Germinal center (tissue), 1 donor: ENCODE measurements around the gene ERVH48-1.
"Not testable (repeated sequence)": the region's sequence is repeated elsewhere in the genome, so short reads cannot be mapped to it uniquely, and the experiment has no call there.

Experiments
- DNase-seq: peaks from one replicate; pipeline ENCODE4 v3.0.0; 2012; ENCODE audit warnings: mixed read lengths, low spot score

The ERVH48-1 gene

DNA sequence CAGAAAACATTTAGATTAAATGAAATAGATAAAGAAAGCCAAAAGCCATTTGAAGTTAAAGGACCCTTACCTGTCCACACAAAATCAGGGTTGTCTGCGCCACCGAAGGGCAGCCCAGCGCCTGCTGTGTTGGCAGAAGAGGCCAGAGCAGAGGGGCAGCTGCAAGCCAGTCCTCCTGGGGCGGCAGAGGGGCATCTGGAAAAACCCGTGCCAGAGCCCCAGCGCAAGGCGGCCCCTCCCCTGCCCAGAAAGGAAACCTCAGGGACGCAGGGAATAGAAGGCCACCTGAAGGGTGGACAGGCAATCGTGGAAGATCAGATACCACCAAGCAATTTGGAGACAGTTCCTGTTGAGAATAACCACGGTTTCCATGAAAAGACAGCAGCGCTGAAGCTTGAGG is 21.6 kb downstream of the ERVH48-1 start:
- no peak for DNase-seq

- DNase-seq = no peak
Observed at GRCh38 chr21:42900446-42900845, 25.0 kb downstream of the ERVH48-1 start.

DNA sequence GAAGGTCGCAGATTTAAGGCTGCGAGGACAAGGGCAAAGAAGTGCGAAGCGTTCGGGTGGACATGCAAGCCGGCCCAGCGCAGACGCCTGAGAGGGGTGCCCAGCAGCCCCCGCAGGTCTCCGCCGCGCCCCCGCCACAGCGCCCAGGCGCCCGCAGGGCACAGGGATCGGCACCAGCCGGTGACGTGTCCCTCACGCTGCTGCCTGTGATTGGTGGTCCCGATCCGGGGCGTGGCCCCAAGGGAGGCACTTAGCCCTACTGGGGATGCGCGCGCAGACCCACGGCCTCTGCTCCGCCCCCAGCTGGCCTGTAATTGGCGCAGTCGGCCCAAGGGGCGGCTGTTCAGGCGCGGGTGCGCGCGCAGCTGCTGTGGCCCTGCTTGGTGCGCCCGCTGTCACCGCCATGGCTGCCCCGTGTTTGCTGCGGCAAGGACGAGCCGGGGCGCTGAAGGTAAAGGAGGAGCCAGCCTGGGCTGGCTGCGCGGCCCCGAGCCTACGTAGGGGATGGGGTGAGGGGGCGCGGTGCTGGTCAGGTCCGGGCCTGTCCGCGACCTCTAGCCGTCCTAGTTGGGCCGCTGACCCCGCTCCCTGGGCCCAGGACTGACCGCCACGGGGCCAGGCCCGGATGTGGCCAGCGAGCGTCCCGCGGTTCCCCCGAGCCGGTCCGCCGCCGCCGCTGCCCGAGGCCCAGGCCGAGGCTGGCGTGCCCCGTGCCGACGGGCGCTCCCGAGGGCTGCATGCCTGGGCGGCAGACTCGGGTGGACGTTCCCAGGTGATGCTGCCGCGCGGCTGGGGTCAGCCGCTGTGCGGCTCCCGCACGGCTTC is 32.3 kb downstream of the ERVH48-1 start, which contains the start of gene NDUFV3:
TSS of gene NDUFV3 (plus strand) at position 379 of the 825 bp plus-strand sequence. CDS start at position 404, 25 bp downstream.
- DNase-seq = peak; percentile 98

GRCh38 chr21:42892582-42892930 is 32.9 kb downstream of the ERVH48-1 start:
- DNase-seq = no peak

- DNase-seq = no peak
Observed at GRCh38 chr21:42887326-42887725, 38.1 kb downstream of the ERVH48-1 start.

- no peak for DNase-seq
Observed at GRCh38 chr21:42883921-42884320, 41.5 kb downstream of the ERVH48-1 start.

- no peak for DNase-seq
Observed at GRCh38 chr21:42880352-42880751, 45.1 kb downstream of the ERVH48-1 start.

- peak; percentile 99 for DNase-seq
Observed at GRCh38 chr21:42878993-42879787, 46.2 kb downstream of the ERVH48-1 start, which contains the start of gene WDR4. Gene WDR4 (minus strand): TSS chr21:42879539. CDS start chr21:42879495, 44 bp downstream.

DNA sequence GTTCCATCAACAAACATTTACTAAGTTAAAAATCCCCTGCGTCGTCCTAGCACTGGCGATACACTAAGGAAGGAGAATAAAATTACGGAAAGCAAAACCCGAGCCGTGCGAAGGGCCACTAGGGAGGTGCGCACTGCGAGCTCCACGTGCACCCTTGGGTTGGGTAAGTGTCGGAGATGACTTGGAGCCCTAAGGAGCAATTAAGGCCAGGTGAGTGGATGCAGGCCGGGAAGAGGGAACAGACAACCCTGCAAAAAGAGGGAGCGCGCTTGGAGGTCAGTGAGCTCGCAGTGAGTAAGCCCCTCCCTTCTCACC is 46.8 kb downstream of the ERVH48-1 start:
- DNase-seq = no peak

- not testable (repeated sequence) for DNase-seq
Observed at GRCh38 chr21:42875811-42876210, 49.6 kb downstream of the ERVH48-1 start.

DNA sequence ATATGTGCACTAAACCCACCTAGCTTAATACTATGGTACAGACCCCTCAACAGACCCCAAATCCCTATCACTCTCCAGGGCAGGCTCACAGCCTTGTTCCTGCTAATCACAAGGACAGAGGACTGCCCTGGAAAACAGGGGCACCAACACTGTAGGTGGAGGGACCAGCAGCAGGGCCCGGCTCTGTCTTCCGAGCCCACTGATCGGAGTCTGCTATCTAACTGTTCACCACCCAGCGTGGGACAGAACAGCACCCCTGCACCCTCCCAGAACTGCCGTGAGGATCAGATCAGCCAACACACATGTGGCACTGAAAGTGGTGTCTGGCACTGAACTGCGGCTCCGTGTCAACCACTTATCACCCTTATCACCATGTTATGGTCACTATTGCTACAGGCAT is 52.3 kb downstream of the ERVH48-1 start:
- no peak for DNase-seq

DNA sequence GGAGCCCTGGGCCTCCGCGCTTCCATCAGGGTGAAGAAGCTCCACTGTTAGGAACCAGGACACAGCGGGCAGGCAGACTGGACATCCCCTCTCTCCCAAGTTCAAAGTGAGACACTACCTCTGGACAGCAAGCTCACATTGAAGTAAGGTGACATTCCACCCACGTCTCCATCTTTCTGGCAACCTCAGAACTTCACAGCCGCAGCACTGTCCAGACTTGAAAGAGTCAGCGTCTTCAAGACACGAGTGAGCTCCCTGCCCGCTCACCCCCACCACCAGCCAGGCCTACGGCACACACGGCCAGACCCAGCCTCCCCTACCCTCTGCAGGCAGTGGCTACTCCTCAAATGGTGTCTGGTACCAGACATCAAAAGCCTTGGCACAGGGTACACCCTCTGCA is 57.2 kb downstream of the ERVH48-1 start:
- DNase-seq = no peak
